HG02642 (cell line): ENCODE measurements around the gene MIXL1.
"Not testable (repeated sequence)": the region's sequence is repeated elsewhere in the genome, so short reads cannot be mapped to it uniquely, and the experiment has no call there.

Experiments
- ATAC-seq: cut with Tn5 transposase; IDR thresholded peaks from one replicate; pipeline ENCODE4 v1.9.1; 2021; ENCODE audit warnings: mild to moderate bottlenecking; ENCODE audit not compliant: unreplicated experiment, poor library complexity

Gene MIXL1

GRCh38 chr1:226211181-226211821 is 12.2 kb upstream of the MIXL1 start:
- no peak for ATAC-seq

GRCh38 chr1:226212545-226212944 is 10.9 kb upstream of the MIXL1 start:
- ATAC-seq = no peak

- no peak for ATAC-seq
Observed at GRCh38 chr1:226215239-226215638, 8.2 kb upstream of the MIXL1 start.

- ATAC-seq = no peak
Observed at GRCh38 chr1:226216056-226216455, 7.4 kb upstream of the MIXL1 start.

GRCh38 chr1:226217273-226217672 is 6.2 kb upstream of the MIXL1 start:
- ATAC-seq = no peak

- ATAC-seq = no peak
Observed at GRCh38 chr1:226220473-226221189, 2.8 kb upstream of the MIXL1 start.

- ATAC-seq = no peak
Observed at GRCh38 chr1:226222686-226223085, 778 bp upstream of the MIXL1 start.

- ATAC-seq = peak; percentile 82
Observed at GRCh38 chr1:226223786-226224244, 351 bp downstream of the MIXL1 start.

GRCh38 chr1:226226601-226227000 is 3.1 kb downstream of the MIXL1 start:
- ATAC-seq = no peak

GRCh38 chr1:226233293-226233692 is 9.8 kb downstream of the MIXL1 start:
- ATAC-seq = no peak

- no peak for ATAC-seq
Observed at GRCh38 chr1:226233806-226234205, 10.3 kb downstream of the MIXL1 start.

- no peak for ATAC-seq
Observed at GRCh38 chr1:226236826-226237225, 13.4 kb downstream of the MIXL1 start.

- no peak for ATAC-seq
Observed at GRCh38 chr1:226239421-226239820, 16.0 kb downstream of the MIXL1 start.

GRCh38 chr1:226248091-226248490 is 24.6 kb downstream of the MIXL1 start:
- ATAC-seq = no peak

- no peak for ATAC-seq
Observed at GRCh38 chr1:226248796-226249195, 25.3 kb downstream of the MIXL1 start.

GRCh38 chr1:226250511-226250910 is 27.0 kb downstream of the MIXL1 start:
- no peak for ATAC-seq

GRCh38 chr1:226252841-226253240 is 29.4 kb downstream of the MIXL1 start:
- not testable (repeated sequence) for ATAC-seq

- no peak for ATAC-seq
Observed at GRCh38 chr1:226253933-226254332, 30.5 kb downstream of the MIXL1 start.

- ATAC-seq = no peak
Observed at GRCh38 chr1:226255380-226255779, 31.9 kb downstream of the MIXL1 start.

GRCh38 chr1:226261818-226262217 is 38.4 kb downstream of the MIXL1 start:
- no peak for ATAC-seq

GRCh38 chr1:226268421-226269124 is 45.1 kb downstream of the MIXL1 start:
- ATAC-seq = no peak
